Stimulated activated CD4-positive, alpha-beta T cell treated with anti-CD3 and anti-CD28 coated beads, Interleukin-1b, Interleukin-23, amount 100 ng/mL, for 48 hours (primary cell): ENCODE results near the gene AIRE.
"Not testable (repeated sequence)": the region's sequence is repeated elsewhere in the genome, so short reads cannot be mapped to it uniquely, and the experiment has no call there.

Source experiments
- DNase-seq: peaks from one replicate; pipeline ENCODE4 v3.0.0-alpha.2; 2020

AIRE gene

GRCh38 chr21:44285138-44285992 is at the start of gene AIRE:
Gene AIRE, plus strand, starts transcription at chr21:44285876. Its CDS starts 131 bp downstream, at chr21:44286007.
- no peak for DNase-seq

GRCh38 chr21:44240353-44240752 is 45.3 kb upstream of the AIRE start:
- DNase-seq = not testable (repeated sequence)

GRCh38 chr21:44240842-44241241 is 44.8 kb upstream of the AIRE start, which contains the start of gene ICOSLG:
Gene ICOSLG, minus strand, starts transcription at chr21:44240943. Its CDS starts 126 bp downstream, at chr21:44240817.
- DNase-seq = not testable (repeated sequence)

- not testable (repeated sequence) for DNase-seq
These were observed 44.4 kb upstream of the AIRE start for GRCh38 chr21:44241281-44241680.

GRCh38 chr21:44243980-44244379 is 41.7 kb upstream of the AIRE start:
- not testable (repeated sequence) for DNase-seq

- not testable (repeated sequence) for DNase-seq
These were observed 37.8 kb upstream of the AIRE start for GRCh38 chr21:44247904-44248303.

- DNase-seq = not testable (repeated sequence)
These were observed 36.3 kb upstream of the AIRE start for GRCh38 chr21:44249204-44250037.

GRCh38 chr21:44253832-44254710 is 31.6 kb upstream of the AIRE start:
- no peak for DNase-seq

GRCh38 chr21:44255511-44255981 is 30.1 kb upstream of the AIRE start:
- DNase-seq = no peak

- DNase-seq = no peak
These were observed 27.5 kb upstream of the AIRE start for GRCh38 chr21:44258056-44258725.

GRCh38 chr21:44259082-44259705 is 26.5 kb upstream of the AIRE start:
- no peak for DNase-seq

- no peak for DNase-seq
These were observed 25.6 kb upstream of the AIRE start for GRCh38 chr21:44260066-44260465.

- DNase-seq = no peak
These were observed 24.7 kb upstream of the AIRE start for GRCh38 chr21:44260791-44261631.

GRCh38 chr21:44261675-44262295 is 23.9 kb upstream of the AIRE start, which contains the start of gene DNMT3L:
Gene DNMT3L, minus strand, starts transcription at chr21:44261897. Its CDS starts 638 bp downstream, at chr21:44261259.
- DNase-seq = no peak

GRCh38 chr21:44262338-44263056 is 23.2 kb upstream of the AIRE start:
- DNase-seq = no peak

- no peak for DNase-seq
These were observed 22.4 kb upstream of the AIRE start for GRCh38 chr21:44263221-44263760.

- no peak for DNase-seq
These were observed 21.9 kb upstream of the AIRE start for GRCh38 chr21:44263768-44264167.

- DNase-seq = no peak
These were observed 19.9 kb upstream of the AIRE start for GRCh38 chr21:44265734-44266270.
